Hepatocyte (in vitro differentiated cells): ENCODE results near the gene PRKG1. TPM values are rescaled to one million over a fixed set of nuclear protein-coding genes. Genes with fewer than 3 reads are reported as not detected.
"Not testable (repeated sequence)": the region's sequence is repeated elsewhere in the genome, so short reads cannot be mapped to it uniquely, and the experiment has no call there.

Source experiments
- DNase-seq: peaks from one replicate; pipeline ENCODE4 v3.0.0-alpha.2; 2016; ENCODE audit warnings: low spot score
- H2AFZ ChIP-seq: fragments of 200-600 bp; sonication (generic); 2 replicates; pipeline ENCODE4 v1.6.0; 2016; ENCODE audit warnings: antibody characterized with exemption, mild to moderate bottlenecking
- H3K27ac ChIP-seq: fragments of 200-600 bp; sonication (generic); 2 replicates; pipeline ENCODE4 v1.5.1; 2016; ENCODE audit warnings: mild to moderate bottlenecking
- H3K27me3 ChIP-seq: fragments of 200-600 bp; sonication (generic); 2 replicates; pipeline ENCODE4 v1.6.1; 2016
- H3K36me3 ChIP-seq: fragments of 200-600 bp; sonication (generic); replicated peaks from 2 replicates; pipeline ENCODE4 v1.5.1; 2016; ENCODE audit warnings: low read depth; ENCODE audit not compliant: insufficient read depth
- H3K4me1 ChIP-seq: fragments of 200-600 bp; sonication (generic); 2 replicates; pipeline ENCODE4 v1.5.1; 2016; ENCODE audit warnings: mild to moderate bottlenecking, moderate library complexity; ENCODE audit not compliant: insufficient read depth
- H3K4me2 ChIP-seq: fragments of 200-600 bp; sonication (generic); 2 replicates; pipeline ENCODE4 v1.6.0; 2016
- H3K4me3 ChIP-seq: fragments of 200-600 bp; sonication (generic); 2 replicates; pipeline ENCODE4 v1.5.1; 2016; ENCODE audit warnings: mild to moderate bottlenecking
- H3K79me2 ChIP-seq: fragments of 200-600 bp; sonication (generic); 2 replicates; pipeline ENCODE4 v1.6.0; 2017; ENCODE audit warnings: mild to moderate bottlenecking
- H3K9me2 ChIP-seq: fragments of 200-600 bp; sonication (generic); replicated peaks from 2 replicates; pipeline ENCODE4 v1.6.0; 2017; ENCODE audit warnings: mild to moderate bottlenecking; ENCODE audit not compliant: insufficient read depth
- H3K9me3 ChIP-seq: fragments of 200-600 bp; sonication (generic); 2 replicates; pipeline ENCODE4 v1.5.1; 2016; ENCODE audit warnings: low read depth, mild to moderate bottlenecking
- H4K20me1 ChIP-seq: fragments of 200-600 bp; sonication (generic); 2 replicates; pipeline ENCODE4 v1.6.0; 2016; ENCODE audit warnings: mild to moderate bottlenecking; ENCODE audit not compliant: insufficient read depth, poor library complexity, severe bottlenecking
- EZH2 ChIP-seq: fragments of 200-600 bp; sonication (generic); IDR thresholded peaks from 2 replicates; pipeline ENCODE4 v1.6.1; 2016; ENCODE audit warnings: antibody characterized with exemption, mild to moderate bottlenecking, borderline replicate concordance
- EZH2phosphoT487 ChIP-seq: fragments of 200-600 bp; sonication (generic); IDR thresholded peaks from one replicate; pipeline ENCODE4 v1.6.1; 2018; ENCODE audit warnings: antibody characterized with exemption, mild to moderate bottlenecking, low read depth, moderate library complexity; ENCODE audit not compliant: unreplicated experiment, severe bottlenecking
- WGBS: methylation state at CpG from one replicate; pipeline ENCODE4 v1.1.6; 2016; ENCODE audit warnings: low lambda C conversion rate; ENCODE audit errors: missing lambda C conversion rate; 5-methylcytosine and 5-hydroxymethylcytosine counted together
- polyA plus RNA-seq: library from polyadenylated mRNA; unstranded; fragments of >200 nt; fragmentation: Nextera tagmentation; extraction: Ambion mirVana; gene quantifications from 2 replicates; pipeline ENCODE4 v1.2.1, GENCODE V29; 2016
- total RNA-seq: library from RNA; depleted of rRNA; stranded (reverse); fragments of >200 nt; gene quantifications from 2 replicates; pipeline ENCODE4 v1.2.3, GENCODE V29; 2014
- TF ChIP-seq, protein P1 (sequence below): fragments of 200-600 bp; sonication (generic); IDR thresholded peaks from 2 replicates; pipeline ENCODE4 v1.5.1; 2016; ENCODE audit warnings: antibody characterized with exemption, mild to moderate bottlenecking; ENCODE audit not compliant: poor library complexity

PRKG1 gene
- total and polyA plus RNA-seq, 2 experiments from 2014 or later = 4.0 to 8.1 TPM

DNA sequence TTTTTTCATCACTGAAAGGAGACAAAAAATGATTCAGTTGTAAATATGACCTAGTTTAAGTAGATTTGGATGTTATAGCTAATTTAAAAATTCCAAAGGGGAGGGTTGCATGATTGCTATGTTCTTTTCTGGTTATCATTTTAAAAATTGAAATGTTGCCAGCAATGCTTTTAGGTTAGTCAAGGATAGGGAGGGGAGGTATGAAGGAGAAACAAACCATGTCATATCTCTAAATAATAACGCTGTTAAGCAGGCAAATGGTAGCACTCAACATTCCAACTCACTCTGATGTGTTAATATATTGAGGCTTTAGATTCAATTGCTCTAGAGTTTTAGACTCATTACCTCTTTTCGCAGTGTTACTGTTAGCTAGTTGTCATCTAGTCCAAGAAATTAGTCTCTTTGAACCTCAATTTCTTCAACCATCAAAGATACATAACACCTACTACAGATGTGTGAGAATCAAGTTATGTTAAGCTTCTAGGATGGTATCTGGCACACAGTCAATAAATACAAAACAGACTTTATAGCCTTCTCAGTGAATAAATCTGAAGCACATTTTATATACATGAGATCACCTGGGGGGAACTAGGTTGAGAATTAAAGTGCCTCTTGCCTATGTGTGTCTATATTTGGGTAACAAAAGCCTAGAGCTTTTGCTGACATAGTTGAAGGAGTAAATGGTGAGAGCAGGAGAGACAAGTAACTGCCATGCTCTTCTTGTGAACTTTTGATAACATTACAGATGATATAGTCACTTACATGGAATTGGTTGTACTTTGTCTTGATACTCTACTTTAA, 500.2 kb downstream of the PRKG1 start:
- H3K79me2 ChIP-seq = no peaks in the 10 kb centered on the region
- H3K9me2 ChIP-seq = no peaks in the 10 kb centered on the region
- no peak overlapping the region for H3K4me2 ChIP-seq
- no peaks in the 10 kb centered on the region for H4K20me1 ChIP-seq
- no peak overlapping the region for H2AFZ ChIP-seq
- H3K4me3 ChIP-seq = no peak overlapping the region
- no peak for DNase-seq
- H3K9me3 ChIP-seq = no peaks in the 10 kb centered on the region
- no peaks in the 10 kb centered on the region for H3K27me3 ChIP-seq
- H3K36me3 ChIP-seq = no peaks in the 10 kb centered on the region
- WGBS = 57% methylated on average over 2 of the region's 2 CpGs
- TF ChIP-seq EZH2phosphoT487 = no peak
- TF ChIP-seq, protein P1, sequence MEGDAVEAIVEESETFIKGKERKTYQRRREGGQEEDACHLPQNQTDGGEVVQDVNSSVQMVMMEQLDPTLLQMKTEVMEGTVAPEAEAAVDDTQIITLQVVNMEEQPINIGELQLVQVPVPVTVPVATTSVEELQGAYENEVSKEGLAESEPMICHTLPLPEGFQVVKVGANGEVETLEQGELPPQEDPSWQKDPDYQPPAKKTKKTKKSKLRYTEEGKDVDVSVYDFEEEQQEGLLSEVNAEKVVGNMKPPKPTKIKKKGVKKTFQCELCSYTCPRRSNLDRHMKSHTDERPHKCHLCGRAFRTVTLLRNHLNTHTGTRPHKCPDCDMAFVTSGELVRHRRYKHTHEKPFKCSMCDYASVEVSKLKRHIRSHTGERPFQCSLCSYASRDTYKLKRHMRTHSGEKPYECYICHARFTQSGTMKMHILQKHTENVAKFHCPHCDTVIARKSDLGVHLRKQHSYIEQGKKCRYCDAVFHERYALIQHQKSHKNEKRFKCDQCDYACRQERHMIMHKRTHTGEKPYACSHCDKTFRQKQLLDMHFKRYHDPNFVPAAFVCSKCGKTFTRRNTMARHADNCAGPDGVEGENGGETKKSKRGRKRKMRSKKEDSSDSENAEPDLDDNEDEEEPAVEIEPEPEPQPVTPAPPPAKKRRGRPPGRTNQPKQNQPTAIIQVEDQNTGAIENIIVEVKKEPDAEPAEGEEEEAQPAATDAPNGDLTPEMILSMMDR = no peak
- no peak for TF ChIP-seq EZH2
- H3K27ac ChIP-seq = no peak overlapping the region
- no peaks in the 10 kb centered on the region for H3K4me1 ChIP-seq

DNA sequence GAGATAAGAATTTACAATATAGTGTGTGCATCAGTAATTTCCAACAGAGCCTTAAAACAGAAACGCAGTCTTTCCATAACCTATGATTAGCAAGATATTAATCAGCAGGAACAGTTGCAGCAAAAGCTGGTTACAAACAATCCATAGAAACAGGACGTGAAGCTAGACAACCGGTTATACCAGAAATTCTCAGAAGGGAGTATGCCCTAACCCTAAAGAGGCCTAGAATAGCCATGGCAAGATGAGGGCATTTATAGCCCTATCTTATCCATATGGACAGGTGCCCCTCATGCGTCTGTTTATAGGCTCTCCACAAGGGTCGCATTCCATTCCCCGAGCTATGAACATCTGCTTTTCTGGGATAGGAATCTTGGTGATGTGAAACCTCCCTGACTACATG, 506.9 kb downstream of the PRKG1 start:
- WGBS = 88% methylated on average over 6 of the region's 6 CpGs
- not testable (repeated sequence) for H3K4me2 ChIP-seq, H3K27ac ChIP-seq, H3K79me2 ChIP-seq, DNase-seq, H3K9me2 ChIP-seq, H3K27me3 ChIP-seq, H3K4me1 ChIP-seq, H3K9me3 ChIP-seq, H2AFZ ChIP-seq, H3K4me3 ChIP-seq, H3K36me3 ChIP-seq, H4K20me1 ChIP-seq

DNA sequence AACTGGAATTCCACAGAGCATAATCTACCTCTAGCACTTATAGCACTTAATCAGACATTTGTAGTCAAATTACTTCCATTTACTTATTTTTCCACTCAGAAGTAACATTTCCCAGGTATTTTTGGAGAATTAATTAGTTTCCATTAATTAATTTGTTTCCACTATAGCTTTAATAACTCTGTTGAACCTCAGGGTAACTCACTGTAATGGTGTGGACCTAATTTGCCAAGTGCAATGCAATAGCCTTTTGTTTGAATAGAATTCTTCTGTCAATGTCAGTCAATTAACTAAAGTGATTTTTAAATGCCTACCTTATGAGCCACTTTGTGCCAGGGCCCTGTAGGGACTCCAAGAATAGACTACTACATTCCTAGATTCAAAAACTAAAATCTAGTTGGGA, 509.7 kb downstream of the PRKG1 start:
- no peaks in the 10 kb centered on the region for H3K27me3 ChIP-seq
- no peaks in the 10 kb centered on the region for H4K20me1 ChIP-seq
- H2AFZ ChIP-seq = no peak overlapping the region
- H3K9me3 ChIP-seq = no peaks in the 10 kb centered on the region
- H3K79me2 ChIP-seq = no peaks in the 10 kb centered on the region
- H3K4me3 ChIP-seq = no peak overlapping the region
- no peaks in the 10 kb centered on the region for H3K36me3 ChIP-seq
- no peak overlapping the region for H3K27ac ChIP-seq
- TF ChIP-seq EZH2 = no peak
- no peak for TF ChIP-seq EZH2phosphoT487
- TF ChIP-seq, protein P1 = no peak
- DNase-seq = no peak
- no peaks in the 10 kb centered on the region for H3K9me2 ChIP-seq
- no peaks in the 10 kb centered on the region for H3K4me1 ChIP-seq
- no peak overlapping the region for H3K4me2 ChIP-seq

DNA sequence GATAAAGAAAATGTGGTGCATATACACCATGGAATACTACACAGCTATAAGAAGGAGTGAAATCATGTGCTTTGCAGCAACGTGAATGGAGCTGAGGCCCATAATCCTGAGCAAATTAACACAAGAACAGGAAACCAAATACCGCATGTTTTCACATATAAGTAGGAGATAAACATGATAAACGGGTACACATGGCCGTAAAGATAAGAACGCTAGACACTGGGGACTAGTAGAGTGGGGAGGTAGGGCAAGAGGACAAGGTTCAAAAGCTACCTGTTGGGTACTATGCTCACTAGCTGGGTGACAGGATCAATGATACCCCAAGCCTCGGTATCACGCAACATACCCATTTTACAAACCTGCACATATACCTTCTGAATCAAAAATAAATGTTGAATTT, 511.5 kb downstream of the PRKG1 start:
- WGBS = 52% methylated on average over 7 of the region's 7 CpGs
- no peaks in the 10 kb centered on the region for H3K9me2 ChIP-seq
- no peaks in the 10 kb centered on the region for H3K9me3 ChIP-seq
- H3K4me2 ChIP-seq = no peak overlapping the region
- no peaks in the 10 kb centered on the region for H3K79me2 ChIP-seq
- no peaks in the 10 kb centered on the region for H3K27me3 ChIP-seq
- H3K4me3 ChIP-seq = no peak overlapping the region
- DNase-seq = peak; percentile 3
- no peaks in the 10 kb centered on the region for H3K4me1 ChIP-seq
- TF ChIP-seq EZH2 (no peak), EZH2phosphoT487 (no peak)
- TF ChIP-seq, protein P1 = no peak
- H3K27ac ChIP-seq = no peak overlapping the region
- H3K36me3 ChIP-seq = no peaks in the 10 kb centered on the region
- no peaks in the 10 kb centered on the region for H4K20me1 ChIP-seq
- no peak overlapping the region for H2AFZ ChIP-seq
